GM12878 (cell line): ENCODE measurements around the gene HSP90AA1. TPM values are rescaled to one million over a fixed set of nuclear protein-coding genes. Genes with fewer than 3 reads are reported as not detected.

Source experiments
- ATAC-seq: fragments of 200-7000 bp; cut with Tn5 transposase; 3 replicates; pipeline ENCODE4 v1.9.1; 2020; ENCODE audit warnings: mild to moderate bottlenecking, moderate library complexity
- BruUV-seq: library from RNA; stranded (reverse); fragments of 400-500 nt; replicated peaks from 2 replicates; lab custom pipeline; 2021; lab: Mats Ljungman, UMichigan
- CTCF ChIA-PET: fragments of 300-600 bp; sonication (Branson Sonifier 250); formaldehyde crosslinking; extraction: SDS; loops from one replicate; lab custom pipeline; 2021; ENCODE audit warnings: inconsistent platforms; lab: Yijun Ruan, JAX
- POLR2A ChIA-PET: fragments of 350-600 bp; formaldehyde crosslinking; extraction: SDS; loops from one replicate; lab custom pipeline; 2021; ENCODE audit warnings: inconsistent platforms; lab: Charles Lee
- RAD21 ChIA-PET: fragments of 300-600 bp; sonication (Branson Sonifier 250); formaldehyde crosslinking; loops from one replicate; lab custom pipeline; 2023; ENCODE audit warnings: antibody characterized with exemption; ENCODE audit not compliant: unreplicated experiment; lab: Charles Lee
- SMC1A ChIA-PET: fragments of 300-600 bp; sonication (Branson Sonifier 250); formaldehyde crosslinking; loops from one replicate; lab custom pipeline; 2023; ENCODE audit not compliant: unreplicated experiment, uncharacterized antibody; lab: Charles Lee
- DNase-seq: peaks from one replicate; pipeline ENCODE4 v3.0.0-alpha.2; 2011; ENCODE audit warnings: low read depth, low spot score
- FAIRE-seq: peaks from 3 replicates; lab custom pipeline; 2011; peaks lifted over from hg19 to GRCh38; lab: Jason Lieb, UNC
- H2AFZ ChIP-seq: 2 replicates; pipeline ENCODE4 v1.6.0; 2011; ENCODE audit warnings: low read depth, low read length, control low read depth; ENCODE audit not compliant: control insufficient read depth
- H3K27ac ChIP-seq: 2 replicates; pipeline ENCODE4 v1.5.1; 2011; ENCODE audit warnings: control low read depth; ENCODE audit not compliant: control insufficient read depth, insufficient read depth
- H3K27me3 ChIP-seq, 2 experiments: replicated peaks in 1 of 2; 2 replicates each; pipeline versions ENCODE4 v1.6.0 to v1.6.1; 2011; ENCODE audit warnings: low read length in 1 of 2; ENCODE audit not compliant: control insufficient read depth in 2 of 2, insufficient read depth in 2 of 2
- H3K36me3 ChIP-seq, 2 experiments: 2 replicates each; pipeline ENCODE4 v1.5.1; 2011; ENCODE audit warnings: low read length in 1 of 2; ENCODE audit not compliant: control insufficient read depth in 2 of 2, insufficient read depth in 2 of 2
- H3K4me1 ChIP-seq: 2 replicates; pipeline ENCODE4 v1.6.1; 2011; ENCODE audit warnings: mild to moderate bottlenecking, low read length, moderate library complexity, mixed read lengths; ENCODE audit not compliant: control insufficient read depth, insufficient read depth
- H3K4me2 ChIP-seq: 2 replicates; pipeline ENCODE4 v1.6.0; 2011; ENCODE audit warnings: control low read depth; ENCODE audit not compliant: control insufficient read depth, insufficient read depth
- H3K4me3 ChIP-seq: fragments of 200-600 bp; sonication (generic); 2 replicates; pipeline ENCODE4 v1.5.1; 2016
- H3K79me2 ChIP-seq: 2 replicates; pipeline ENCODE4 v1.6.0; 2011; ENCODE audit warnings: low read length; ENCODE audit not compliant: control insufficient read depth, insufficient read depth
- H3K9ac ChIP-seq: 2 replicates; pipeline ENCODE4 v1.8.0; 2011; ENCODE audit warnings: low read length, control low read depth, mixed read lengths; ENCODE audit not compliant: control insufficient read depth, insufficient read depth
- H3K9me3 ChIP-seq: replicated peaks from 3 replicates; pipeline ENCODE4 v1.5.1; 2011; ENCODE audit warnings: mild to moderate bottlenecking, low read length; ENCODE audit not compliant: control insufficient read depth, insufficient read depth
- H4K20me1 ChIP-seq: 2 replicates; pipeline ENCODE4 v1.6.0; 2011; ENCODE audit not compliant: control insufficient read depth, insufficient read depth
- GATAD2B ChIP-seq: fragments of 450-650 bp; conservative IDR thresholded peaks from 2 replicates; pipeline ENCODE4 v1.6.1; 2017; ENCODE audit warnings: low read depth, mild to moderate bottlenecking, moderate library complexity
- MAX ChIP-seq: IDR thresholded peaks from 2 replicates; pipeline ENCODE4 v1.6.1; 2012; ENCODE audit warnings: low read depth, low read length, improper control_type of control experiment
- MTA3 ChIP-seq: IDR thresholded peaks from 2 replicates; pipeline ENCODE4 v1.6.1; 2012; ENCODE audit warnings: low read length, inconsistent platforms, borderline replicate concordance
- POLR2A ChIP-seq: IDR thresholded peaks from 2 replicates; pipeline ENCODE4 v1.6.1; 2011; ENCODE audit warnings: low read depth, mild to moderate bottlenecking, low read length
- POLR2AphosphoS5 ChIP-seq: IDR thresholded peaks from 2 replicates; pipeline ENCODE4 v1.6.1; 2011; ENCODE audit warnings: mild to moderate bottlenecking, low read length, inconsistent platforms
- RB1 ChIP-seq: fragments of 450-650 bp; formaldehyde crosslinking; IDR thresholded peaks from 2 replicates; pipeline ENCODE4 v1.6.1; 2017; ENCODE audit warnings: mild to moderate bottlenecking, borderline replicate concordance
- SMAD1 ChIP-seq: fragments of 450-650 bp; IDR thresholded peaks from 2 replicates; pipeline ENCODE4 v1.6.1; 2018; ENCODE audit warnings: mild to moderate bottlenecking, low read depth; ENCODE audit not compliant: partially characterized antibody
- SP1 ChIP-seq: IDR thresholded peaks from one replicate; pipeline ENCODE4 v1.6.1; 2011; ENCODE audit warnings: low read depth, low read length
- SPI1 ChIP-seq: IDR thresholded peaks from 2 replicates; pipeline ENCODE4 v1.6.1; 2011; ENCODE audit warnings: low read depth, mild to moderate bottlenecking, low read length, moderate library complexity, borderline replicate concordance; ENCODE audit not compliant: insufficient read depth
- SUPT20H ChIP-seq: IDR thresholded peaks from 2 replicates; pipeline ENCODE4 v1.6.1; 2011; ENCODE audit warnings: low read depth, mild to moderate bottlenecking, low read length, moderate library complexity, borderline replicate concordance; ENCODE audit not compliant: control insufficient read depth
- TAF1 ChIP-seq: IDR thresholded peaks from 2 replicates; pipeline ENCODE4 v1.6.1; 2011; ENCODE audit warnings: mild to moderate bottlenecking, low read depth, low read length, borderline replicate concordance
- ZZZ3 ChIP-seq: IDR thresholded peaks from 2 replicates; pipeline ENCODE4 v1.6.1; 2011; ENCODE audit warnings: low read depth; ENCODE audit not compliant: control insufficient read depth, insufficient read length
- WGBS: methylation state at CpG from one replicate; pipeline ENCODE4 v1.1.6; 2016; ENCODE audit warnings: low lambda C conversion rate; ENCODE audit not compliant: insufficient replicate concordance, insufficient coverage; ENCODE audit errors: missing lambda C conversion rate; 5-methylcytosine and 5-hydroxymethylcytosine counted together
- in situ Hi-C: fragments of 300-500 bp; cut with MboI; formaldehyde crosslinking; loops from 9 replicates; pipeline ENCODE4 v1.14.3; 2018; ENCODE audit warnings: mixed read lengths
- intact Hi-C: fragments of 100-400 bp; cut with micrococcal nuclease; formaldehyde crosslinking; loops from one replicate; pipeline ENCODE4 v1.14.2; 2022; ENCODE audit not compliant: unreplicated experiment
- polyA plus RNA-seq, 11 experiments: library from polyadenylated mRNA; depleted of rRNA in 4 of 11; unstranded in 6 of 11; stranded (reverse) in 5 of 11; fragments of >200 nt; fragmentation: Nextera tagmentation in 4 of 11; fragmentation: Illumina TruSeq in 1 of 11; extraction: Ambion mirVana in 4 of 11; extraction: Trizol in 1 of 11; gene quantifications; 1 replicate in 1 of 11; 2 replicates in 10 of 11; pipeline versions ENCODE4 v1.2.1 to v1.2.3, GENCODE V29; 2011 to 2016; ENCODE audit warnings: inconsistent platforms in 2 of 11, missing spikeins in 2 of 11, low read depth in 1 of 11
- total RNA-seq, 4 experiments: library from RNA; depleted of rRNA in 3 of 4; stranded (reverse); fragments of >200 nt in 3 of 4; fragmentation: Illumina TruSeq in 1 of 4; extraction: Trizol in 1 of 4; gene quantifications; 2 replicates each; pipeline versions ENCODE4 v1.2.1 to v1.2.3, GENCODE V29; 2013 to 2021
- TF ChIP-seq, protein P1 (sequence below): IDR thresholded peaks from 2 replicates; pipeline ENCODE4 v1.6.1; 2012; ENCODE audit warnings: improper control_type of control experiment, low read depth, low read length; ENCODE audit not compliant: insufficient replicate concordance
- TF ChIP-seq, protein P2 (sequence below): fragments of 450-650 bp; conservative IDR thresholded peaks from 2 replicates; pipeline ENCODE4 v1.6.1; 2017; ENCODE audit warnings: mild to moderate bottlenecking, moderate library complexity

HSP90AA1 gene
- total and polyA plus RNA-seq, 10 of the 15 experiments (the other 5 are each of a cell fraction or from before 2014, with no cell fraction given), result 262 to 1,315 (median 635) TPM

DNA sequence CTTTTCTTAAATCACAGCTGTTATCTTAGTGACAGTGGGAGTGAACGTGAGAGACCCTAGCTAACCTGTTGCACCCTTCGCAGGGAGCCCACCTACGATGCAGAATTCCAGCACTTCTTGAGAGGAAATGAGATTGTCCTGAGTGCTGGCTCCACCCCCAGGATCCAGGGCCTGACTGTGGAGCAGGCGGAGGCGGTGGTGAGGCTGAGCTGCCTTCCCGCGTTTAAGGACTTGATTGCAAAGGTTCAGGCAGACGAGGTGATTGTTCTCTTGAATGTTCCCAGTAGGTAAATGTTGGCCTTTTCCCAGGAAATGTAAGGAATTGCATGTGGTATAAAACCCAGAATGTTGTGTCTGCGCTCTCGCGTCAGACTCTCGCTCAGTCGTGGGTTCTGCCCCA lies 46.7 kb downstream of the HSP90AA1 start (continued):
- TF ChIP-seq, protein P1, sequence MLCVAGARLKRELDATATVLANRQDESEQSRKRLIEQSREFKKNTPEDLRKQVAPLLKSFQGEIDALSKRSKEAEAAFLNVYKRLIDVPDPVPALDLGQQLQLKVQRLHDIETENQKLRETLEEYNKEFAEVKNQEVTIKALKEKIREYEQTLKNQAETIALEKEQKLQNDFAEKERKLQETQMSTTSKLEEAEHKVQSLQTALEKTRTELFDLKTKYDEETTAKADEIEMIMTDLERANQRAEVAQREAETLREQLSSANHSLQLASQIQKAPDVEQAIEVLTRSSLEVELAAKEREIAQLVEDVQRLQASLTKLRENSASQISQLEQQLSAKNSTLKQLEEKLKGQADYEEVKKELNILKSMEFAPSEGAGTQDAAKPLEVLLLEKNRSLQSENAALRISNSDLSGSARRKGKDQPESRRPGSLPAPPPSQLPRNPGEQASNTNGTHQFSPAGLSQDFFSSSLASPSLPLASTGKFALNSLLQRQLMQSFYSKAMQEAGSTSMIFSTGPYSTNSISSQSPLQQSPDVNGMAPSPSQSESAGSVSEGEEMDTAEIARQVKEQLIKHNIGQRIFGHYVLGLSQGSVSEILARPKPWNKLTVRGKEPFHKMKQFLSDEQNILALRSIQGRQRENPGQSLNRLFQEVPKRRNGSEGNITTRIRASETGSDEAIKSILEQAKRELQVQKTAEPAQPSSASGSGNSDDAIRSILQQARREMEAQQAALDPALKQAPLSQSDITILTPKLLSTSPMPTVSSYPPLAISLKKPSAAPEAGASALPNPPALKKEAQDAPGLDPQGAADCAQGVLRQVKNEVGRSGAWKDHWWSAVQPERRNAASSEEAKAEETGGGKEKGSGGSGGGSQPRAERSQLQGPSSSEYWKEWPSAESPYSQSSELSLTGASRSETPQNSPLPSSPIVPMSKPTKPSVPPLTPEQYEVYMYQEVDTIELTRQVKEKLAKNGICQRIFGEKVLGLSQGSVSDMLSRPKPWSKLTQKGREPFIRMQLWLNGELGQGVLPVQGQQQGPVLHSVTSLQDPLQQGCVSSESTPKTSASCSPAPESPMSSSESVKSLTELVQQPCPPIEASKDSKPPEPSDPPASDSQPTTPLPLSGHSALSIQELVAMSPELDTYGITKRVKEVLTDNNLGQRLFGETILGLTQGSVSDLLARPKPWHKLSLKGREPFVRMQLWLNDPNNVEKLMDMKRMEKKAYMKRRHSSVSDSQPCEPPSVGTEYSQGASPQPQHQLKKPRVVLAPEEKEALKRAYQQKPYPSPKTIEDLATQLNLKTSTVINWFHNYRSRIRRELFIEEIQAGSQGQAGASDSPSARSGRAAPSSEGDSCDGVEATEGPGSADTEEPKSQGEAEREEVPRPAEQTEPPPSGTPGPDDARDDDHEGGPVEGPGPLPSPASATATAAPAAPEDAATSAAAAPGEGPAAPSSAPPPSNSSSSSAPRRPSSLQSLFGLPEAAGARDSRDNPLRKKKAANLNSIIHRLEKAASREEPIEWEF, result no peak
- TF ChIP-seq SPI1 (no peak), POLR2A (no peak), RB1 (no peak), SMAD1 (no peak)

GRCh38 chr14:102039157-102039556 lies 47.7 kb downstream of the HSP90AA1 start:
- Histone ChIP-seq H3K4me3 (no peak overlapping the region), H3K4me1 (no peaks in the 10 kb centered on the region), H3K27ac (no peak overlapping the region), H3K4me2 (no peak overlapping the region), H4K20me1 (no peaks in the 10 kb centered on the region), H3K9me3 (no peaks in the 10 kb centered on the region), H3K36me3 (peaks cover 36 to 53% of the 10 kb centered on the region in 2 experiments), H2AFZ (no peak overlapping the region), H3K9ac (no peak overlapping the region), H3K79me2 (no peaks in the 10 kb centered on the region), H3K27me3 (no peaks in the 10 kb centered on the region)
- intact Hi-C loops (no loop called here), in situ Hi-C loops (no loop called here)
- POLR2A ChIA-PET, result no interaction called here
- FAIRE-seq (no peak), DNase-seq (no peak), ATAC-seq (no peak)
- RAD21 ChIA-PET, result no interaction called here
- SMC1A ChIA-PET, result no interaction called here
- CTCF ChIA-PET, result no interaction called here
- 95% methylated on average over 14 of the region's 16 CpGs for WGBS
- BruUV-seq, result no TSS peak
- no peak for TF ChIP-seq SP1
- TF ChIP-seq MAX, result no peak
- TF ChIP-seq ZZZ3, result no peak
- no peak for TF ChIP-seq POLR2AphosphoS5
- TF ChIP-seq, protein P2, sequence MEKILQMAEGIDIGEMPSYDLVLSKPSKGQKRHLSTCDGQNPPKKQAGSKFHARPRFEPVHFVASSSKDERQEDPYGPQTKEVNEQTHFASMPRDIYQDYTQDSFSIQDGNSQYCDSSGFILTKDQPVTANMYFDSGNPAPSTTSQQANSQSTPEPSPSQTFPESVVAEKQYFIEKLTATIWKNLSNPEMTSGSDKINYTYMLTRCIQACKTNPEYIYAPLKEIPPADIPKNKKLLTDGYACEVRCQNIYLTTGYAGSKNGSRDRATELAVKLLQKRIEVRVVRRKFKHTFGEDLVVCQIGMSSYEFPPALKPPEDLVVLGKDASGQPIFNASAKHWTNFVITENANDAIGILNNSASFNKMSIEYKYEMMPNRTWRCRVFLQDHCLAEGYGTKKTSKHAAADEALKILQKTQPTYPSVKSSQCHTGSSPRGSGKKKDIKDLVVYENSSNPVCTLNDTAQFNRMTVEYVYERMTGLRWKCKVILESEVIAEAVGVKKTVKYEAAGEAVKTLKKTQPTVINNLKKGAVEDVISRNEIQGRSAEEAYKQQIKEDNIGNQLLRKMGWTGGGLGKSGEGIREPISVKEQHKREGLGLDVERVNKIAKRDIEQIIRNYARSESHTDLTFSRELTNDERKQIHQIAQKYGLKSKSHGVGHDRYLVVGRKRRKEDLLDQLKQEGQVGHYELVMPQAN, result no peak
- no peak for TF ChIP-seq POLR2A
- no peak for TF ChIP-seq TAF1
- no peak for TF ChIP-seq GATAD2B
- TF ChIP-seq SUPT20H, result no peak
- TF ChIP-seq MTA3, result no peak
